HEK293 (cell line): ENCODE measurements around the gene FCN1.

ENCODE experiments used
- ZBTB20 ChIP-seq: fragments of 450-650 bp; formaldehyde crosslinking; IDR thresholded peaks from 2 replicates; pipeline ENCODE4 v1.5.1; 2016; ENCODE audit warnings: missing biosample characterization, missing genetic modification characterization
- ZNF302 ChIP-seq: fragments of 450-650 bp; formaldehyde crosslinking; IDR thresholded peaks from 2 replicates; pipeline ENCODE4 v1.5.1; 2016; ENCODE audit warnings: missing biosample characterization, missing genetic modification characterization, low read depth
- TF ChIP-seq, protein P1 (sequence below): fragments of 450-650 bp; formaldehyde crosslinking; IDR thresholded peaks from 2 replicates; pipeline ENCODE4 v1.5.1; 2016; ENCODE audit warnings: missing biosample characterization, missing genetic modification characterization
- TF ChIP-seq, protein P2 (sequence below): fragments of 450-650 bp; formaldehyde crosslinking; IDR thresholded peaks from 2 replicates; pipeline ENCODE4 v1.5.1; 2016; ENCODE audit warnings: missing biosample characterization, missing genetic modification characterization
- TF ChIP-seq, protein P3 (sequence below): fragments of 450-650 bp; formaldehyde crosslinking; IDR thresholded peaks from 2 replicates; pipeline ENCODE4 v1.5.1; 2016; ENCODE audit warnings: missing biosample characterization, missing genetic modification characterization

DNA sequence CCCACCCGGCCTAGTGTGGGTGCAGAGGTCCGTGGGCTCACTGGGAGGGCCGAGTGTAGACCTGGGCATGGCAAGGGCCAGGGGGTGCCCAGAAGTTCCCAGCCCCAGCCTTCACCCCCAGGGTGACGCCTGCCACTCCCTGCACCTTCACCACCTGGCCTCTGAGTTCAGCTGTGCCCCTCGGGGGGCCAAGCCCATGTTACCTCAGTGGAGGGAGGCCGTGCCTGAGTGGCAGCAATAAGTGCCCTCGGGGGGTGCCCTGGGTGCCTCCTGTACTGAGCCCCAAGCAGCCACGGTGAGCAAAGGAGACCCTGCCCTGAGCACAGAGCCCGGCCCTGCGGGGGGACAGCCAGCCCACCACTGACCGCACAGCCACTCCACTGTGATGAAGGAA is 47.4 kb downstream of the FCN1 start:
- TF ChIP-seq, protein P1, sequence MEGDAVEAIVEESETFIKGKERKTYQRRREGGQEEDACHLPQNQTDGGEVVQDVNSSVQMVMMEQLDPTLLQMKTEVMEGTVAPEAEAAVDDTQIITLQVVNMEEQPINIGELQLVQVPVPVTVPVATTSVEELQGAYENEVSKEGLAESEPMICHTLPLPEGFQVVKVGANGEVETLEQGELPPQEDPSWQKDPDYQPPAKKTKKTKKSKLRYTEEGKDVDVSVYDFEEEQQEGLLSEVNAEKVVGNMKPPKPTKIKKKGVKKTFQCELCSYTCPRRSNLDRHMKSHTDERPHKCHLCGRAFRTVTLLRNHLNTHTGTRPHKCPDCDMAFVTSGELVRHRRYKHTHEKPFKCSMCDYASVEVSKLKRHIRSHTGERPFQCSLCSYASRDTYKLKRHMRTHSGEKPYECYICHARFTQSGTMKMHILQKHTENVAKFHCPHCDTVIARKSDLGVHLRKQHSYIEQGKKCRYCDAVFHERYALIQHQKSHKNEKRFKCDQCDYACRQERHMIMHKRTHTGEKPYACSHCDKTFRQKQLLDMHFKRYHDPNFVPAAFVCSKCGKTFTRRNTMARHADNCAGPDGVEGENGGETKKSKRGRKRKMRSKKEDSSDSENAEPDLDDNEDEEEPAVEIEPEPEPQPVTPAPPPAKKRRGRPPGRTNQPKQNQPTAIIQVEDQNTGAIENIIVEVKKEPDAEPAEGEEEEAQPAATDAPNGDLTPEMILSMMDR (tag by site-specific recombination), result no peak
- TF ChIP-seq ZBTB20 (tag by site-specific recombination) (no peak), ZNF302 (tag by site-specific recombination) (no peak)
- TF ChIP-seq, protein P2, sequence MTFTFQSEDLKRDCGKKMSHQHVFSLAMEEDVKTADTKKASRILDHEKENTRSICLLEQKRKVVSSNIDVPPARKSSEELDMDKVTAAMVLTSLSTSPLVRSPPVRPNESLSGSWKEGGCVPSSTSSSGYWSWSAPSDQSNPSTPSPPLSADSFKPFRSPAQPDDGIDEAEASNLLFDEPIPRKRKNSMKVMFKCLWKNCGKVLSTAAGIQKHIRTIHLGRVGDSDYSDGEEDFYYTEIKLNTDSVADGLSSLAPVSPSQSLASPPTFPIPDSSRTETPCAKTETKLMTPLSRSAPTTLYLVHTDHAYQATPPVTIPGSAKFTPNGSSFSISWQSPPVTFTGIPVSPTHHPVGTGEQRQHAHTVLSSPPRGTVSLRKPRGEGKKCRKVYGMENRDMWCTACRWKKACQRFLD (tag by site-specific recombination), result no peak
- TF ChIP-seq, protein P3, sequence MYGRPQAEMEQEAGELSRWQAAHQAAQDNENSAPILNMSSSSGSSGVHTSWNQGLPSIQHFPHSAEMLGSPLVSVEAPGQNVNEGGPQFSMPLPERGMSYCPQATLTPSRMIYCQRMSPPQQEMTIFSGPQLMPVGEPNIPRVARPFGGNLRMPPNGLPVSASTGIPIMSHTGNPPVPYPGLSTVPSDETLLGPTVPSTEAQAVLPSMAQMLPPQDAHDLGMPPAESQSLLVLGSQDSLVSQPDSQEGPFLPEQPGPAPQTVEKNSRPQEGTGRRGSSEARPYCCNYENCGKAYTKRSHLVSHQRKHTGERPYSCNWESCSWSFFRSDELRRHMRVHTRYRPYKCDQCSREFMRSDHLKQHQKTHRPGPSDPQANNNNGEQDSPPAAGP (tag by site-specific recombination), result no peak
